H1 (cell line): ENCODE results near the gene LITAF. TPM values are rescaled to one million over a fixed set of nuclear protein-coding genes. Genes with fewer than 3 reads are reported as not detected.
A peak's percentile ranks its signal among the peaks of the same experiment; 100 is the strongest.

Source experiments
- CTCF ChIA-PET: fragments of 300-600 bp; sonication (Branson Sonifier 250); formaldehyde crosslinking; loops from one replicate; lab custom pipeline; 2021; ENCODE audit not compliant: partially characterized antibody; lab: Charles Lee
- POLR2A ChIA-PET: fragments of 300-600 bp; sonication (Branson Sonifier 250); formaldehyde crosslinking; loops from one replicate; lab custom pipeline; 2021; ENCODE audit warnings: inconsistent platforms; ENCODE audit not compliant: partially characterized antibody; lab: Charles Lee
- DNase-seq, 2 experiments: peaks; one replicate each; pipeline versions ENCODE4 v3.0.0 to v3.0.0-alpha.2; 2010 to 2022; ENCODE audit warnings: low spot score in 2 of 2, low read depth in 1 of 2, mixed read lengths in 1 of 2
- FAIRE-seq: peaks from 2 replicates; lab custom pipeline; 2011; peaks lifted over from hg19 to GRCh38; lab: Jason Lieb, UNC
- H2AFZ ChIP-seq: 2 replicates; pipeline ENCODE4 v1.8.1; 2012; ENCODE audit warnings: low read length, inconsistent platforms
- H2AK5ac ChIP-seq: 2 replicates; pipeline ENCODE4 v1.6.1; 2013; ENCODE audit warnings: low read depth, low read length
- H2BK120ac ChIP-seq: replicated peaks from 2 replicates; pipeline ENCODE3; 2013; ENCODE audit warnings: low read depth, low read length, inconsistent platforms
- H2BK12ac ChIP-seq: 2 replicates; pipeline ENCODE4 v1.6.1; 2013; ENCODE audit warnings: low read depth, low read length
- H2BK15ac ChIP-seq: 2 replicates; pipeline ENCODE4 v1.6.1; 2013; ENCODE audit warnings: low read length
- H2BK20ac ChIP-seq: 2 replicates; pipeline ENCODE4 v1.6.1; 2013; ENCODE audit warnings: low read length
- H2BK5ac ChIP-seq: 2 replicates; pipeline ENCODE4 v1.6.1; 2013; ENCODE audit warnings: low read depth, low read length
- H3K14ac ChIP-seq: 2 replicates; pipeline ENCODE4 v1.6.1; 2013; ENCODE audit warnings: inconsistent platforms; ENCODE audit not compliant: insufficient read length
- H3K18ac ChIP-seq: 2 replicates; pipeline ENCODE4 v1.6.1; 2013; ENCODE audit warnings: low read length; ENCODE audit errors: extremely low read depth
- H3K23ac ChIP-seq: 2 replicates; pipeline ENCODE4 v1.6.1; 2013; ENCODE audit warnings: inconsistent platforms; ENCODE audit not compliant: insufficient read length
- H3K23me2 ChIP-seq: 2 replicates; pipeline ENCODE4 v1.6.1; 2013; ENCODE audit warnings: low read depth, low read length
- H3K27ac ChIP-seq: 2 replicates; pipeline ENCODE4 v1.6.1; 2011; ENCODE audit warnings: low read depth, low read length, inconsistent platforms
- H3K27me3 ChIP-seq, 4 experiments: replicated peaks in 1 of 4; 1 replicate in 1 of 4; 2 replicates in 3 of 4; pipeline versions ENCODE4 v1.6.1 to v1.8.1; 2011 to 2013; ENCODE audit warnings: low read length in 3 of 4, mild to moderate bottlenecking in 3 of 4, inconsistent platforms in 2 of 4, mixed read lengths in 2 of 4, moderate library complexity in 1 of 4; ENCODE audit not compliant: control insufficient read depth in 3 of 4, insufficient read depth in 3 of 4; ENCODE audit errors: extremely low read depth in 1 of 4
- H3K36me3 ChIP-seq, 4 experiments: 2 replicates each; pipeline versions ENCODE4 v1.6.1 to v1.8.1; 2011 to 2013; ENCODE audit warnings: mild to moderate bottlenecking in 4 of 4, low read length in 3 of 4, moderate library complexity in 2 of 4, control low read depth in 1 of 4, inconsistent platforms in 1 of 4; ENCODE audit not compliant: insufficient read depth in 4 of 4, control insufficient read depth in 2 of 4
- H3K4ac ChIP-seq: replicated peaks from 2 replicates; pipeline ENCODE3; 2013; ENCODE audit warnings: low read length, low read depth, mixed read lengths, inconsistent platforms; ENCODE audit not compliant: insufficient read length
- H3K4me1 ChIP-seq, 4 experiments: replicated peaks in 1 of 4; 1 replicate in 1 of 4; 2 replicates in 3 of 4; pipeline versions ENCODE4 v1.6.1 to v1.8.1; 2011 to 2013; ENCODE audit warnings: low read length in 3 of 4, inconsistent platforms in 2 of 4, mixed read lengths in 1 of 4; ENCODE audit not compliant: insufficient read depth in 4 of 4, control insufficient read depth in 3 of 4
- H3K4me2 ChIP-seq, 2 experiments: 2 replicates each; pipeline versions ENCODE4 v1.6.1 to v1.8.1; 2011 to 2013; ENCODE audit warnings: low read depth in 2 of 2, low read length in 2 of 2, control low read depth in 1 of 2, inconsistent platforms in 1 of 2, mild to moderate bottlenecking in 1 of 2; ENCODE audit not compliant: insufficient read depth in 1 of 2
- H3K4me3 ChIP-seq, 4 experiments: fragments of 200-600, 300-600 bp in 1 of 4; sonication (generic), shearing (Covaris generic), sonication (Bioruptor Twin) in 1 of 4; 2 replicates each; pipeline versions ENCODE4 v1.5.1 to v1.8.1; 2011 to 2016; ENCODE audit warnings: low read length in 4 of 4, low read depth in 3 of 4, control low read depth in 2 of 4, inconsistent platforms in 2 of 4, mild to moderate bottlenecking in 2 of 4, mixed read lengths in 1 of 4, moderate library complexity in 1 of 4; ENCODE audit not compliant: insufficient read depth in 2 of 4; ENCODE audit errors: extremely low read depth in 1 of 4
- H3K56ac ChIP-seq: replicated peaks from 2 replicates; pipeline ENCODE3; 2013; ENCODE audit warnings: low read depth, mild to moderate bottlenecking, mixed read lengths, low read length, inconsistent platforms; ENCODE audit not compliant: insufficient read length
- H3K79me1 ChIP-seq: 2 replicates; pipeline ENCODE4 v1.6.1; 2013; ENCODE audit warnings: low read depth, low read length, control low read depth
- H3K79me2 ChIP-seq, 2 experiments: 2 replicates each; pipeline versions ENCODE4 v1.6.1 to v1.8.1; 2012 to 2013; ENCODE audit warnings: low read length in 2 of 2, mild to moderate bottlenecking in 2 of 2, inconsistent platforms in 1 of 2; ENCODE audit not compliant: insufficient read depth in 2 of 2, control insufficient read depth in 1 of 2
- H3K9ac ChIP-seq, 4 experiments: replicated peaks in 1 of 4; 1 replicate in 1 of 4; 2 replicates in 3 of 4; pipeline versions ENCODE4 v1.6.1 to v1.8.1; 2011 to 2013; ENCODE audit warnings: low read depth in 3 of 4, low read length in 3 of 4, control low read depth in 2 of 4, mild to moderate bottlenecking in 2 of 4, moderate library complexity in 2 of 4, inconsistent platforms in 1 of 4; ENCODE audit errors: extremely low read depth in 1 of 4
- H3K9me3 ChIP-seq, 2 experiments: 2 replicates each; pipeline versions ENCODE4 v1.6.1 to v1.8.1; 2012 to 2013; ENCODE audit warnings: mild to moderate bottlenecking in 2 of 2, moderate library complexity in 2 of 2, control low read depth in 1 of 2, inconsistent platforms in 1 of 2, low read depth in 1 of 2, low read length in 1 of 2, mixed read lengths in 1 of 2; ENCODE audit not compliant: insufficient read depth in 2 of 2
- H4K20me1 ChIP-seq, 2 experiments: replicated peaks in 1 of 2; 2 replicates each; pipeline versions ENCODE3 to v1.8.1; 2011 to 2013; ENCODE audit warnings: inconsistent platforms in 2 of 2, low read length in 2 of 2, mild to moderate bottlenecking in 1 of 2; ENCODE audit not compliant: insufficient read depth in 2 of 2, control insufficient read depth in 1 of 2
- H4K5ac ChIP-seq: 2 replicates; pipeline ENCODE4 v1.6.1; 2013; ENCODE audit warnings: low read length, low read depth, mixed read lengths, inconsistent platforms; ENCODE audit not compliant: insufficient read length
- H4K8ac ChIP-seq: 2 replicates; pipeline ENCODE4 v1.8.0; 2013; ENCODE audit warnings: mild to moderate bottlenecking, moderate library complexity, low read length, inconsistent platforms; ENCODE audit not compliant: insufficient read depth; ENCODE audit errors: extremely low read depth
- H4K91ac ChIP-seq: replicated peaks from 2 replicates; pipeline ENCODE3; 2013; ENCODE audit warnings: low read length, mixed read lengths, inconsistent platforms; ENCODE audit not compliant: insufficient read length
- FOSL1 ChIP-seq: IDR thresholded peaks from 2 replicates; pipeline ENCODE4 v1.6.1; 2011; ENCODE audit warnings: mild to moderate bottlenecking, low read depth, low read length, moderate library complexity; ENCODE audit not compliant: insufficient read depth
- POLR2A ChIP-seq, 2 experiments: IDR thresholded peaks; 1 replicate in 1 of 2; 2 replicates in 1 of 2; pipeline ENCODE4 v1.6.1; 2011; ENCODE audit warnings: low read depth in 2 of 2, low read length in 2 of 2, mild to moderate bottlenecking in 2 of 2; ENCODE audit errors: control extremely low read depth in 1 of 2
- WGBS, 2 experiments: shearing (Covaris generic) in 1 of 2; methylation state at CpG; one replicate each; pipeline versions ENCODE4 v1.1.6 to v1.1.7; 2013 to 2015; ENCODE audit warnings: low lambda C conversion rate in 2 of 2, mixed read lengths in 2 of 2, inconsistent platforms in 1 of 2, low coverage in 1 of 2, missing lambda C conversion rate in 1 of 2; ENCODE audit not compliant: insufficient replicate concordance in 2 of 2, insufficient coverage in 1 of 2, insufficient read length in 1 of 2; ENCODE audit errors: extremely low coverage in 1 of 2, missing lambda C conversion rate in 1 of 2; 5-methylcytosine and 5-hydroxymethylcytosine counted together
- polyA plus RNA-seq, 7 experiments: library from polyadenylated mRNA; depleted of rRNA in 3 of 7; stranded (reverse) in 5 of 7; unstranded in 2 of 7; fragments of >200 nt in 5 of 7; fragments of 200-250 nt in 2 of 7; gene quantifications; 1 replicate in 5 of 7; 2 replicates in 1 of 7; 4 replicates in 1 of 7; pipeline versions ENCODE4 v1.2.1 to v1.2.3, GENCODE V29; 2011 to 2013; ENCODE audit warnings: missing spikeins in 2 of 7, mixed read lengths in 2 of 7
- total RNA-seq: library from RNA; stranded (reverse); fragmentation: NEBNext Ultra II Directional; extraction: Animal tissue kit (Norgen Biotek cat#: 25700); gene quantifications from 2 replicates; pipeline ENCODE4 v1.2.1, GENCODE V29; 2021

LITAF gene
- total and polyA plus RNA-seq, 2 of the 8 experiments (the other 6 are each of a cell fraction or from before 2014, with no cell fraction given) = 165 to 205 TPM

DNA sequence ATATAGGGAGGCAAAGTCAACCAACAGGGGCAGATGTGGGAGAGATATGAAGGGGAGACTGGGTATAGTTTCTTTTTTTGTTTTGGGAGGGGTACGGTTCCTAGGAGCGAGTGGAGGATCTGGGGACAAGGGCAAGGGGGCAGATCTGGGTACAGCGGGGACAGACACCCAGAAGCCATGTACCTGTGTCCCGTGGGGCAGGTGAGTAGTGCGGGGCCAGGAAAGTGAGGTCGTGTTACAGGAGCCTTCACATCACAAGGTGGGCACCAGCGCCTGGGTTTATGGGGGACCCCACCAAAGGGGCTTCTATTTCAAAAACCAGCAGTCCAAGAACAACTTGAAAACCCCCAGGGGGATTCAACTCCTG is 11.5 kb downstream of the LITAF start:
- Histone ChIP-seq H4K91ac (no peak overlapping the region), H3K4me2 (no peak overlapping the region), H3K14ac (no peak overlapping the region), H3K23ac (no peak overlapping the region), H4K8ac (no peak overlapping the region), H3K56ac (no peak overlapping the region), H3K23me2 (no peaks in the 10 kb centered on the region), H2BK120ac (no peak overlapping the region), H2AK5ac (no peak overlapping the region), H3K4me1 (peaks cover 3 to 9% (median 6%) of the 10 kb centered on the region in 4 experiments; a peak in 6 of 7 replicates), H3K79me1 (peaks cover 15% of the 10 kb centered on the region), H2BK12ac (no peak overlapping the region), H3K27me3 (no peaks in the 10 kb centered on the region), H3K9me3 (no peaks in the 10 kb centered on the region), H3K36me3 (peaks cover 0 to 12% (median 0%) of the 10 kb centered on the region in 4 experiments; a peak in 1 of 8 replicates), H2BK20ac (no peak overlapping the region), H3K18ac (no peak overlapping the region), H3K4me3 (no peak overlapping the region), H3K9ac (no peak overlapping the region), H2BK5ac (no peak overlapping the region), H2AFZ (no peak overlapping the region), H4K5ac (no peak overlapping the region), H3K27ac (no peak overlapping the region), H2BK15ac (0 out of 2 replicates have a peak overlapping the region, but pooled peaks have one; percentile 46), H3K79me2 (peaks cover 24 to 93% of the 10 kb centered on the region in 2 experiments), H4K20me1 (peaks cover 0 to 24% of the 10 kb centered on the region in 2 experiments), H3K4ac (no peak overlapping the region)
- ChIA-PET CTCF (interaction anchor here (1.0 to 1.2 kb wide), 2 partner anchors 21 to 184 kb away, joined by 3 read pairs; no protein-coding TSS in a partner anchor), POLR2A (no interaction called here)
- TF ChIP-seq POLR2A (IDR thresholded peaks at IDR 0.05; ENCODE audit: control extremely low read depth in 1 of 2, low read depth in 2 of 2, low read length in 2 of 2) = no peak
- no peak for TF ChIP-seq FOSL1
- FAIRE-seq (no peak), DNase-seq (no peak)
- 87% methylated on average over 7 of the region's 7 CpGs; no CpG with 5 or more reads in 1 of the 2 experiments for WGBS, 2 experiments
